ENCODE results near the gene SUN1. TPM values are rescaled to one million over a fixed set of nuclear protein-coding genes. Genes with fewer than 3 reads are reported as not detected.

SUN1 gene
- total and polyA plus RNA-seq, 2 of the 8 experiments (the other 6 are each of a cell fraction or from before 2014, with no cell fraction given), result 108 to 158 TPM

DNA sequence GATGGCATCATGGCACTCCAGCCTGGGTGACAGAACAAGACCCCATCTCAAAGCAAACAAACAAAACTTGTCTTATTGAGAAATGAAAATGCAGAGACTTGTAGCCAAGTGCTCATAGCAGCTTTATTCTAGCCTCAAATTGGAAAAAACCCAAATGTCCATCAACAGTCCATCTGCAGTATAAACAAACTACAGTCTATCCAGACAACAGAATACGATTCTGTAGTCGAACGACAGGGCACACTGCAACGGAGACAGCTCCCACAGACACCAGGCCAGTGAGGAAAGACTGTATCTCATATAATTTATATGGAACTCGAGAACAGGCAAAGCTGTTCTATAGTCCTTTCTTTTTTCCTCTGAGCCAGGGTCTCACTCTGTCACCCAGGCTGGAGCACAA lies 40.8 kb upstream of the SUN1 start:
- no peak overlapping the region for H2AK5ac ChIP-seq (ENCODE audit: low read depth, low read length)
- H3K27me3 ChIP-seq (replicated peaks in 1 of 4; ENCODE audit: control insufficient read depth in 3 of 4, extremely low read depth in 1 of 4, insufficient read depth in 3 of 4, low read length in 3 of 4), result no peaks in the 10 kb centered on the region
- no peak overlapping the region for H4K91ac ChIP-seq (replicated peaks; ENCODE audit: insufficient read length, low read length)
- H3K56ac ChIP-seq (replicated peaks; ENCODE audit: insufficient read length, low read depth, low read length), result no peak overlapping the region
- no peaks in the 10 kb centered on the region for H3K23me2 ChIP-seq (ENCODE audit: low read depth, low read length)
- H3K36me3 ChIP-seq (ENCODE audit: control insufficient read depth in 2 of 4, insufficient read depth in 4 of 4, low read length in 3 of 4), result peaks cover 0 to 4% (median 0%) of the 10 kb centered on the region in 4 experiments; a peak in 3 of 8 replicates
- H3K79me1 ChIP-seq (ENCODE audit: low read depth, low read length), result no peaks in the 10 kb centered on the region
- no peak overlapping the region for H4K8ac ChIP-seq (ENCODE audit: extremely low read depth, insufficient read depth, low read length)
- H3K14ac ChIP-seq (ENCODE audit: insufficient read length), result no peak overlapping the region
- H3K79me2 ChIP-seq (ENCODE audit: control insufficient read depth in 1 of 2, insufficient read depth in 2 of 2, low read length in 2 of 2), result no peaks in the 10 kb centered on the region
- no peaks in the 10 kb centered on the region for H3K9me3 ChIP-seq (ENCODE audit: insufficient read depth in 2 of 2, low read depth in 1 of 2, low read length in 1 of 2)
- DNase-seq (ENCODE audit: low read depth in 1 of 2, low spot score in 2 of 2) (no peak), FAIRE-seq (no peak)
- H2BK15ac ChIP-seq (ENCODE audit: low read length), result no peak overlapping the region
- H3K4me3 ChIP-seq (ENCODE audit: extremely low read depth in 1 of 4, insufficient read depth in 2 of 4, low read depth in 3 of 4, low read length in 4 of 4), result no peak overlapping the region
- no peak overlapping the region for H3K4me2 ChIP-seq (ENCODE audit: insufficient read depth in 1 of 2, low read depth in 2 of 2, low read length in 2 of 2)
- no peak overlapping the region for H3K18ac ChIP-seq (ENCODE audit: extremely low read depth, low read length)
- H3K27ac ChIP-seq (ENCODE audit: low read depth, low read length), result no peak overlapping the region
- 76% methylated on average over 5 of the region's 5 CpGs; no CpG with 5 or more reads in 1 of the 2 experiments for WGBS, 2 experiments (ENCODE audit: extremely low coverage in 1 of 2, insufficient coverage in 1 of 2, insufficient read length in 1 of 2, insufficient replicate concordance in 2 of 2, low coverage in 1 of 2, low lambda C conversion rate in 2 of 2, missing lambda C conversion rate in 1 of 2)
- H3K4ac ChIP-seq (replicated peaks; ENCODE audit: insufficient read length, low read depth, low read length), result no peak overlapping the region
- H2BK12ac ChIP-seq (ENCODE audit: low read depth, low read length), result no peak overlapping the region
- no peak overlapping the region for H2BK5ac ChIP-seq (ENCODE audit: low read depth, low read length)
- H3K23ac ChIP-seq (ENCODE audit: insufficient read length), result no peak overlapping the region
- POLR2A ChIA-PET (ENCODE audit: partially characterized antibody), result interaction anchor here (0.6 to 1.3 kb wide), 2 partner anchors 19 to 1091 kb away, joined by 3 read pairs; no protein-coding TSS in a partner anchor
- CTCF ChIA-PET (ENCODE audit: partially characterized antibody), result interaction anchor here (1.2 to 6.6 kb wide), 3 partner anchors 23 to 80 kb away, joined by 3 to 38 read pairs (median 3); no protein-coding TSS in a partner anchor
- H3K9ac ChIP-seq (replicated peaks in 1 of 4; ENCODE audit: extremely low read depth in 1 of 4, low read depth in 3 of 4, low read length in 3 of 4), result no peak overlapping the region
- H4K20me1 ChIP-seq (replicated peaks in 1 of 2; ENCODE audit: control insufficient read depth in 1 of 2, insufficient read depth in 2 of 2, low read length in 2 of 2), result no peaks in the 10 kb centered on the region
- H2BK20ac ChIP-seq (ENCODE audit: low read length), result no peak overlapping the region
- H4K5ac ChIP-seq (ENCODE audit: insufficient read length, low read depth, low read length), result no peak overlapping the region
- no peaks in the 10 kb centered on the region for H3K4me1 ChIP-seq (replicated peaks in 1 of 4; ENCODE audit: control insufficient read depth in 3 of 4, insufficient read depth in 4 of 4, low read length in 3 of 4)
- H2AFZ ChIP-seq (ENCODE audit: low read length), result no peak overlapping the region
- no peak overlapping the region for H2BK120ac ChIP-seq (replicated peaks; ENCODE audit: low read depth, low read length)
- TF ChIP-seq, protein P1, sequence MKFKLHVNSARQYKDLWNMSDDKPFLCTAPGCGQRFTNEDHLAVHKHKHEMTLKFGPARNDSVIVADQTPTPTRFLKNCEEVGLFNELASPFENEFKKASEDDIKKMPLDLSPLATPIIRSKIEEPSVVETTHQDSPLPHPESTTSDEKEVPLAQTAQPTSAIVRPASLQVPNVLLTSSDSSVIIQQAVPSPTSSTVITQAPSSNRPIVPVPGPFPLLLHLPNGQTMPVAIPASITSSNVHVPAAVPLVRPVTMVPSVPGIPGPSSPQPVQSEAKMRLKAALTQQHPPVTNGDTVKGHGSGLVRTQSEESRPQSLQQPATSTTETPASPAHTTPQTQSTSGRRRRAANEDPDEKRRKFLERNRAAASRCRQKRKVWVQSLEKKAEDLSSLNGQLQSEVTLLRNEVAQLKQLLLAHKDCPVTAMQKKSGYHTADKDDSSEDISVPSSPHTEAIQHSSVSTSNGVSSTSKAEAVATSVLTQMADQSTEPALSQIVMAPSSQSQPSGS (IDR thresholded peaks at IDR 0.05; ENCODE audit: low read length), result no peak
- TF ChIP-seq CTBP2 (IDR thresholded peaks at IDR 0.05; ENCODE audit: borderline replicate concordance, insufficient read depth, insufficient read length, low read length) (no peak), RXRA (IDR thresholded peaks at IDR 0.05; ENCODE audit: insufficient read depth, low read depth, low read length) (no peak), SUZ12 (IDR thresholded peaks at IDR 0.05; ENCODE audit: low read length) (no peak), JUN (IDR thresholded peaks at IDR 0.05; ENCODE audit: low read depth, low read length) (no peak), CBX8 (IDR thresholded peaks at IDR 0.05; ENCODE audit: borderline replicate concordance, low read depth, low read length) (no peak), SIX5 (IDR thresholded peaks at IDR 0.05; ENCODE audit: low read depth, low read length) (no peak), KDM1A (IDR thresholded peaks at IDR 0.05; ENCODE audit: borderline replicate concordance, low read length) (no peak), EGR1 (IDR thresholded peaks at IDR 0.05; ENCODE audit: borderline replicate concordance, low read depth, low read length) (no peak), RAD21 (IDR thresholded peaks at IDR 0.05 in 1 of 2, conservative IDR thresholded peaks at IDR 0.05 in 1 of 2; ENCODE audit: low read depth in 2 of 2, low read length in 2 of 2) (no peak), GABPA (IDR thresholded peaks at IDR 0.05; ENCODE audit: borderline replicate concordance, insufficient read depth, low read length) (no peak)
